Peyer's patch (tissue), 4 donors: ENCODE data around the gene TAS1R3. TPM values are rescaled to one million over a fixed set of nuclear protein-coding genes. Genes with fewer than 3 reads are reported as not detected.

ENCODE experiments used
- DNase-seq, 3 donors: peaks; one replicate each; pipeline ENCODE4 v3.0.0-alpha.2; 2017 to 2019
- H3K27ac ChIP-seq, 4 donors: fragments of 200-600 bp; sonication (generic); one replicate each; pipeline ENCODE4 v1.5.1; 2016 to 2019
- H3K27me3 ChIP-seq, 2 donors: fragments of 200-600 bp; sonication (generic); one replicate each; pipeline ENCODE4 v1.5.1; 2019
- H3K36me3 ChIP-seq, 3 donors: fragments of 200-600 bp; sonication (generic); one replicate each; pipeline ENCODE4 v1.5.1; 2016 to 2019
- H3K4me1 ChIP-seq, 4 donors: fragments of 200-600 bp; sonication (generic); one replicate each; pipeline ENCODE4 v1.5.1; 2016 to 2019
- H3K4me3 ChIP-seq, 4 donors: fragments of 200-600 bp; sonication (generic); 1 replicate in 3 of 4; 2 replicates in 1 of 4; pipeline ENCODE4 v1.5.1; 2016 to 2019; ENCODE audit warnings: mild to moderate bottlenecking in 1 of 4
- H3K9me3 ChIP-seq, 4 donors: fragments of 200-600 bp; sonication (generic); one replicate each; pipeline ENCODE4 v1.5.1; 2016 to 2019; ENCODE audit warnings: mild to moderate bottlenecking in 1 of 4
- CTCF ChIP-seq, 6 experiments: fragments of 450-650 bp in 4 of 6; fragments of 200-600 bp in 2 of 6; sonication (generic) in 1 of 6; IDR thresholded peaks; one replicate each; pipeline ENCODE4 v1.5.1; 2017 to 2019; ENCODE audit warnings: antibody characterized with exemption in 6 of 6, mild to moderate bottlenecking in 3 of 6, moderate library complexity in 1 of 6
- POLR2A ChIP-seq, 2 donors: fragments of 450-650 bp; IDR thresholded peaks; one replicate each; pipeline ENCODE4 v1.5.1; 2017; ENCODE audit warnings: antibody characterized with exemption in 2 of 2, mild to moderate bottlenecking in 2 of 2, moderate library complexity in 2 of 2
- total RNA-seq, 4 donors: library from RNA; depleted of rRNA; stranded (reverse); fragments of >200 nt; gene quantifications; one replicate each; pipeline ENCODE4 v1.1.0, GENCODE V29; 2016

TAS1R3 gene
- total RNA-seq, 4 donors from 2014 or later = 2.1 to 5.8 (median 3.0) TPM

- DNase-seq = no peak
- peaks cover 2 to 71% (median 28%) of the 10 kb centered on the region in 4 donors for H3K4me1 ChIP-seq
- H3K36me3 ChIP-seq = peaks cover 0 to 8% (median 0%) of the 10 kb centered on the region in 3 donors
- H3K4me3 ChIP-seq = no peak overlapping the region
- H3K27ac ChIP-seq = peak overlapping the region in 3 of 4 donors; percentile 12 to 53 (median 52)
- H3K27me3 ChIP-seq = peaks cover 0 to 10% of the 10 kb centered on the region in 2 donors
- TF ChIP-seq CTCF (IDR thresholded peaks at IDR 0.05) = no peak
- no peaks in the 10 kb centered on the region for H3K9me3 ChIP-seq
Measured at GRCh38 chr1:1351511-1352427, 20.7 kb downstream of the TAS1R3 start.

GRCh38 chr1:1352786-1353388, 21.8 kb downstream of the TAS1R3 start:
- H3K27ac ChIP-seq = peak overlapping the region in 1 of 4 donors; percentile 39
- H3K4me3 ChIP-seq = no peak overlapping the region
- H3K36me3 ChIP-seq = peaks cover 0 to 8% (median 0%) of the 10 kb centered on the region in 3 donors
- no peak for DNase-seq
- no peaks in the 10 kb centered on the region for H3K9me3 ChIP-seq
- TF ChIP-seq CTCF (IDR thresholded peaks at IDR 0.05) = no peak
- no peak for TF ChIP-seq POLR2A (IDR thresholded peaks at IDR 0.05)
- H3K4me1 ChIP-seq = peaks cover 2 to 61% (median 24%) of the 10 kb centered on the region in 4 donors
- H3K27me3 ChIP-seq = peaks cover 0 to 10% of the 10 kb centered on the region in 2 donors

- DNase-seq = no peak
- TF ChIP-seq CTCF (IDR thresholded peaks at IDR 0.05) = no peak
- TF ChIP-seq POLR2A (IDR thresholded peaks at IDR 0.05) = no peak
- peaks cover 0 to 8% (median 0%) of the 10 kb centered on the region in 3 donors for H3K36me3 ChIP-seq
- no peak overlapping the region for H3K27ac ChIP-seq
- H3K9me3 ChIP-seq = no peaks in the 10 kb centered on the region
- H3K4me1 ChIP-seq = peaks cover 2 to 60% (median 20%) of the 10 kb centered on the region in 4 donors
- peaks cover 0 to 10% of the 10 kb centered on the region in 2 donors for H3K27me3 ChIP-seq
- H3K4me3 ChIP-seq = no peak overlapping the region
Measured at GRCh38 chr1:1353389-1354151, 22.5 kb downstream of the TAS1R3 start.

- Histone ChIP-seq H3K36me3 (peaks cover 0 to 8% (median 0%) of the 10 kb centered on the region in 3 donors), H3K9me3 (no peaks in the 10 kb centered on the region), H3K4me3 (peak overlapping the region in 3 of 4 donors; percentile 29 to 55 (median 42)), H3K27me3 (peaks cover 0 to 10% of the 10 kb centered on the region in 2 donors), H3K27ac (peak overlapping the region in 2 of 4 donors; percentile 85 to 92), H3K4me1 (peaks cover 2 to 69% (median 22%) of the 10 kb centered on the region in 4 donors)
- TF ChIP-seq CTCF (IDR thresholded peaks at IDR 0.05) (no peak), POLR2A (IDR thresholded peaks at IDR 0.05) (no peak)
- DNase-seq = no peak
Measured at GRCh38 chr1:1354271-1355247, 23.5 kb downstream of the TAS1R3 start.
